HepG2 (cell line): ENCODE data around the gene SCAMP3. TPM values are rescaled to one million over a fixed set of nuclear protein-coding genes. Genes with fewer than 3 reads are reported as not detected.

Source experiments
- ATAC-seq: fragments of 200-7000 bp; cut with Tn5 transposase; 3 replicates; pipeline ENCODE4 v1.9.1; 2020; ENCODE audit warnings: mild to moderate bottlenecking, moderate library complexity
- BruUV-seq: library from RNA; stranded (reverse); fragments of 400-500 nt; replicated peaks from 2 replicates; lab custom pipeline; 2021; lab: Mats Ljungman, UMichigan
- CTCF ChIA-PET: fragments of 300-600 bp; formaldehyde crosslinking; extraction: SDS; loops from one replicate; lab custom pipeline; 2021; ENCODE audit warnings: low total read pairs, inconsistent platforms, low intra/inter-chr PET ratio; lab: Yijun Ruan, JAX
- POLR2A ChIA-PET: fragments of 350-600 bp; sonication (Branson Sonifier 250); formaldehyde crosslinking; loops from one replicate; lab custom pipeline; 2020; ENCODE audit warnings: antibody characterized with exemption, inconsistent platforms; lab: Yijun Ruan, JAX
- DNase-seq: peaks from one replicate; pipeline ENCODE4 v3.0.0-alpha.2; 2015; ENCODE audit warnings: low spot score
- FAIRE-seq: peaks from 3 replicates; lab custom pipeline; 2011; peaks lifted over from hg19 to GRCh38; lab: Jason Lieb, UNC
- H2AFZ ChIP-seq: one replicate; pipeline ENCODE4 v1.6.1; 2011; ENCODE audit warnings: low read length, inconsistent platforms
- H3K27ac ChIP-seq: fragments of 300-600 bp; 3 replicates; pipeline ENCODE4 v1.8.0; 2011; ENCODE audit warnings: mixed run types, mild to moderate bottlenecking, mixed read lengths, low read length, inconsistent platforms; ENCODE audit not compliant: insufficient read depth; ENCODE audit errors: extremely low read length
- H3K27me3 ChIP-seq, 2 experiments: fragments of 200-600 bp in 1 of 2; 2 replicates in 1 of 2; 3 replicates in 1 of 2; pipeline versions ENCODE4 v1.6.0 to v1.8.0; 2011; ENCODE audit warnings: low read length in 2 of 2, mild to moderate bottlenecking in 2 of 2, moderate library complexity in 2 of 2, inconsistent platforms in 1 of 2; ENCODE audit not compliant: insufficient read depth in 2 of 2, control insufficient read depth in 1 of 2
- H3K36me3 ChIP-seq, 2 experiments: fragments of 200-600 bp in 1 of 2; replicated peaks in 1 of 2; 2 replicates in 1 of 2; 3 replicates in 1 of 2; pipeline versions ENCODE4 v1.5.1 to v1.8.0; 2011; ENCODE audit warnings: low read length in 2 of 2, inconsistent platforms in 1 of 2; ENCODE audit not compliant: insufficient read depth in 2 of 2, control insufficient read depth in 1 of 2
- H3K4me1 ChIP-seq: 2 replicates; pipeline ENCODE4 v1.5.1; 2012; ENCODE audit warnings: low read length, inconsistent platforms; ENCODE audit not compliant: insufficient read depth
- H3K4me2 ChIP-seq: 2 replicates; pipeline ENCODE4 v1.6.0; 2011; ENCODE audit warnings: low read depth, low read length, inconsistent platforms
- H3K4me3 ChIP-seq, 3 experiments: fragments of 200-600 bp in 1 of 3; sonication (generic), shearing (Covaris generic) in 1 of 3; replicated peaks in 1 of 3; 2 replicates each; pipeline ENCODE4 v1.5.1; 2011 to 2016; ENCODE audit warnings: low read length in 3 of 3, inconsistent platforms in 2 of 3, low read depth in 2 of 3, mild to moderate bottlenecking in 2 of 3, control low read depth in 1 of 3, mixed read lengths in 1 of 3; ENCODE audit not compliant: insufficient read depth in 1 of 3
- H3K79me2 ChIP-seq: one replicate; pipeline ENCODE4 v1.6.1; 2011; ENCODE audit warnings: low read length, inconsistent platforms; ENCODE audit not compliant: insufficient read depth
- H3K9ac ChIP-seq: 2 replicates; pipeline ENCODE4 v1.6.0; 2011; ENCODE audit warnings: mild to moderate bottlenecking, low read depth, low read length, inconsistent platforms; ENCODE audit not compliant: insufficient read depth
- H3K9me3 ChIP-seq: 2 replicates; pipeline ENCODE4 v1.5.1; 2012; ENCODE audit warnings: mild to moderate bottlenecking, low read length
- H4K20me1 ChIP-seq: 2 replicates; pipeline ENCODE4 v1.6.0; 2011; ENCODE audit warnings: inconsistent platforms, mild to moderate bottlenecking, low read length, moderate library complexity; ENCODE audit not compliant: insufficient read depth
- AHDC1 ChIP-seq: sonication (generic); formaldehyde crosslinking; IDR thresholded peaks from 2 replicates; pipeline ENCODE4 v1.5.1; 2020; ENCODE audit warnings: mild to moderate bottlenecking, missing genetic modification reagents, borderline replicate concordance
- DNMT1 ChIP-seq: sonication (generic); formaldehyde crosslinking; IDR thresholded peaks from 2 replicates; pipeline ENCODE4 v1.5.1; 2020; ENCODE audit warnings: mild to moderate bottlenecking, missing genetic modification reagents
- EP300 ChIP-seq, 3 experiments: sonication (generic) in 1 of 3; formaldehyde crosslinking in 1 of 3; IDR thresholded peaks; 2 replicates each; pipeline versions ENCODE4 v1.5.1 to v1.6.1; 2011 to 2020; ENCODE audit warnings: low read depth in 2 of 3, low read length in 2 of 3, borderline replicate concordance in 1 of 3, improper control_type of control experiment in 1 of 3, mild to moderate bottlenecking in 1 of 3, missing genetic modification reagents in 1 of 3, moderate library complexity in 1 of 3
- HNRNPH1 ChIP-seq: fragments of 200-400 bp; formaldehyde crosslinking; optimal IDR thresholded peaks from 2 replicates; pipeline ENCODE3; 2017; ENCODE audit warnings: mild to moderate bottlenecking, low read depth, low read length
- NFATC3 ChIP-seq: sonication (generic); formaldehyde crosslinking; IDR thresholded peaks from 2 replicates; pipeline ENCODE4 v1.5.1; 2020; ENCODE audit warnings: mild to moderate bottlenecking, missing genetic modification reagents
- NR2F2 ChIP-seq: IDR thresholded peaks from 2 replicates; pipeline ENCODE4 v1.6.1; 2012; ENCODE audit warnings: low read depth, inconsistent platforms, borderline replicate concordance
- NR3C1 ChIP-seq: sonication (generic); formaldehyde crosslinking; IDR thresholded peaks from 2 replicates; pipeline ENCODE4 v1.4.0; 2020; ENCODE audit warnings: missing genetic modification reagents
- PHF8 ChIP-seq: sonication (generic); formaldehyde crosslinking; IDR thresholded peaks from 2 replicates; pipeline ENCODE4 v1.5.0; 2020; ENCODE audit warnings: missing genetic modification reagents
- POGK ChIP-seq: sonication (generic); formaldehyde crosslinking; conservative IDR thresholded peaks from 2 replicates; pipeline ENCODE4 v1.8.0; 2022; ENCODE audit warnings: mild to moderate bottlenecking, moderate library complexity, missing genetic modification reagents
- SP1 ChIP-seq, 2 experiments: fragments of 450-650 bp in 1 of 2; sonication (generic) in 1 of 2; formaldehyde crosslinking in 1 of 2; IDR thresholded peaks; 2 replicates each; pipeline versions ENCODE4 v1.4.0 to v1.6.1; 2016 to 2020; ENCODE audit warnings: missing genetic modification reagents in 1 of 2
- TBX3 ChIP-seq: fragments of 450-650 bp; IDR thresholded peaks from 2 replicates; pipeline ENCODE4 v1.6.1; 2017; ENCODE audit warnings: antibody characterized with exemption, mild to moderate bottlenecking, inconsistent platforms, borderline replicate concordance
- ZBTB21 ChIP-seq: sonication (generic); formaldehyde crosslinking; IDR thresholded peaks from 2 replicates; pipeline ENCODE4 v1.4.0; 2020; ENCODE audit warnings: missing genetic modification reagents
- ZBTB38 ChIP-seq: sonication (generic); formaldehyde crosslinking; IDR thresholded peaks from 2 replicates; pipeline ENCODE4 v1.5.1; 2020; ENCODE audit warnings: mild to moderate bottlenecking, missing genetic modification reagents
- ZNF619 ChIP-seq: sonication (generic); formaldehyde crosslinking; IDR thresholded peaks from 2 replicates; pipeline ENCODE4 v1.4.0; 2020; ENCODE audit warnings: mild to moderate bottlenecking, missing genetic modification reagents
- ZNF703 ChIP-seq: sonication (generic); formaldehyde crosslinking; IDR thresholded peaks from 2 replicates; pipeline ENCODE4 v1.5.1; 2020; ENCODE audit warnings: missing genetic modification reagents, mild to moderate bottlenecking, moderate library complexity, borderline replicate concordance
- ZNF841 ChIP-seq: sonication (generic); formaldehyde crosslinking; IDR thresholded peaks from 2 replicates; pipeline ENCODE4 v1.8.1; 2023; ENCODE audit warnings: missing genetic modification reagents, borderline replicate concordance
- ZSCAN25 ChIP-seq: sonication (generic); formaldehyde crosslinking; IDR thresholded peaks from 2 replicates; pipeline ENCODE4 v1.8.0; 2022; ENCODE audit warnings: mild to moderate bottlenecking, missing genetic modification reagents
- ZZZ3 ChIP-seq: sonication (generic); formaldehyde crosslinking; IDR thresholded peaks from 2 replicates; pipeline ENCODE4 v1.4.0; 2020; ENCODE audit warnings: missing genetic modification reagents, mild to moderate bottlenecking, borderline replicate concordance
- WGBS: methylation state at CpG from one replicate; pipeline ENCODE4 v1.1.6; 2017; ENCODE audit warnings: low lambda C conversion rate; 5-methylcytosine and 5-hydroxymethylcytosine counted together
- in situ Hi-C: cut with HindIII; loops from 2 replicates; pipeline ENCODE4 v1.10.0; 2017; ENCODE audit warnings: low pct_unique_long_range_greater_than_20kb; ENCODE audit not compliant: extremely low pct_ligation_motif_present
- intact Hi-C: fragments of 100-400 bp; cut with micrococcal nuclease; formaldehyde crosslinking; loops from one replicate; pipeline ENCODE4 v1.10.0; 2022; ENCODE audit not compliant: unreplicated experiment
- polyA plus RNA-seq, 8 experiments: library from polyadenylated mRNA; depleted of rRNA in 3 of 8; stranded (reverse) in 7 of 8; unstranded in 1 of 8; fragments of >200 nt; fragmentation: Illumina TruSeq in 4 of 8; extraction: Trizol in 4 of 8; gene quantifications; 2 replicates each; pipeline versions ENCODE4 v1.2.1 to v1.2.3, GENCODE V29; 2011 to 2016; ENCODE audit warnings: low read depth in 4 of 8, missing spikeins in 1 of 8, mixed read lengths in 1 of 8; ENCODE audit not compliant: insufficient read depth in 1 of 8
- total RNA-seq, 5 experiments: library from RNA; depleted of rRNA; stranded (reverse); fragments of >200 nt; fragmentation: Illumina TruSeq; extraction: Trizol; gene quantifications; 2 replicates each; pipeline ENCODE4 v1.2.3, GENCODE V29; 2016; ENCODE audit warnings: low read depth in 1 of 5

Gene SCAMP3
- total and polyA plus RNA-seq, 2 of the 13 experiments (the other 11 are each of a cell fraction or from before 2014, with no cell fraction given) = 46.8 to 83.3 TPM

- H3K27me3 ChIP-seq = no peaks in the 10 kb centered on the region
- H3K4me1 ChIP-seq = peaks cover 32% of the 10 kb centered on the region
- H3K4me2 ChIP-seq = peak overlapping the region; percentile 52
- WGBS = 97% methylated on average over 9 of the region's 9 CpGs
- peak overlapping the region; percentile 26 for H3K27ac ChIP-seq
- ChIA-PET POLR2A (interaction anchor here (1.8 kb wide), 1 partner anchor 45 kb away, joined by 10 read pairs; the partner anchor contains the start of gene CLK2), CTCF (no interaction called here)
- ATAC-seq = no peak
- H4K20me1 ChIP-seq = no peaks in the 10 kb centered on the region
- H3K9me3 ChIP-seq = no peaks in the 10 kb centered on the region
- H2AFZ ChIP-seq = peak overlapping the region; percentile 56
- H3K9ac ChIP-seq = no peak overlapping the region; the same call in 1 of the 2 replicates
- H3K36me3 ChIP-seq = no peaks in the 10 kb centered on the region
- no peak for DNase-seq
- no peak for FAIRE-seq
- H3K79me2 ChIP-seq = no peaks in the 10 kb centered on the region
- no peak overlapping the region for H3K4me3 ChIP-seq
- no TSS peak for BruUV-seq
- intact Hi-C loops = no loop called here
- in situ Hi-C loops = no loop called here
- TF ChIP-seq PHF8 (CRISPR knock-in tag) (no peak), HNRNPH1 (no peak), ZNF619 (CRISPR knock-in tag) (no peak), TBX3 (no peak), NFATC3 (0 out of 2 replicates have a peak, but pooled peaks have one; percentile 10), ZNF703 (no peak), NR3C1 (no peak), ZBTB38 (CRISPR knock-in tag) (0 out of 2 replicates have a peak, but pooled peaks have one; percentile 5), SP1 (IDR thresholded peaks at IDR 0.05) (no peak), SP1 (CRISPR knock-in tag; IDR thresholded peaks at IDR 0.05) (no peak), EP300 (IDR thresholded peaks at IDR 0.05; ENCODE audit: low read depth in 2 of 2, low read length in 2 of 2) (no peak), EP300 (CRISPR knock-in tag; IDR thresholded peaks at IDR 0.05; ENCODE audit: borderline replicate concordance) (0 out of 2 replicates have a peak, but pooled peaks have one; percentile 37), NR2F2 (no peak), AHDC1 (no peak), ZBTB21 (CRISPR knock-in tag) (no peak), ZSCAN25 (CRISPR knock-in tag) (0 out of 2 replicates have a peak, but pooled peaks have one; percentile 50), ZNF841 (no peak), POGK (CRISPR knock-in tag) (no peak), DNMT1 (CRISPR knock-in tag) (0 out of 2 replicates have a peak, but pooled peaks have one; percentile 10), ZZZ3 (no peak)
Measured at GRCh38 chr1:155228096-155228427, 34.1 kb downstream of the SCAMP3 start.
